Small intestine (tissue), 7 donors: Measurements from ENCODE around the gene TIGD3. TPM values are rescaled to one million over a fixed set of nuclear protein-coding genes. Genes with fewer than 3 reads are reported as not detected.

Experiments
- DNase-seq, 2 donors: peaks; one replicate each; pipeline versions ENCODE4 v3.0.0 to v3.0.0-alpha.2; 2013
- FAIRE-seq: peaks from 2 replicates; lab custom pipeline; 2012; peaks lifted over from hg19 to GRCh38; lab: Jason Lieb, UNC
- H3K27ac ChIP-seq, 3 donors: one replicate each; pipeline ENCODE4 v1.5.1; 2013; ENCODE audit warnings: low read length in 2 of 3, mild to moderate bottlenecking in 2 of 3, control low read depth in 1 of 3, inconsistent platforms in 1 of 3, low read depth in 1 of 3, moderate library complexity in 1 of 3
- H3K27me3 ChIP-seq, 3 donors: one replicate each; pipeline ENCODE4 v1.6.1; 2013; ENCODE audit warnings: low read length in 3 of 3, inconsistent platforms in 1 of 3; ENCODE audit not compliant: control insufficient read depth in 3 of 3, insufficient read depth in 3 of 3
- H3K36me3 ChIP-seq, 3 donors: one replicate each; pipeline ENCODE4 v1.6.1; 2013; ENCODE audit warnings: low read length in 3 of 3, inconsistent platforms in 1 of 3, low read depth in 1 of 3, mild to moderate bottlenecking in 1 of 3, moderate library complexity in 1 of 3; ENCODE audit not compliant: control insufficient read depth in 3 of 3, insufficient read depth in 2 of 3
- H3K4me1 ChIP-seq, 3 donors: one replicate each; pipeline ENCODE4 v1.6.1; 2013; ENCODE audit warnings: low read length in 2 of 3, inconsistent platforms in 1 of 3, low read depth in 1 of 3, mild to moderate bottlenecking in 1 of 3, moderate library complexity in 1 of 3; ENCODE audit not compliant: control insufficient read depth in 3 of 3, insufficient read depth in 2 of 3
- H3K4me3 ChIP-seq, 3 donors: one replicate each; pipeline ENCODE4 v1.5.1; 2013; ENCODE audit warnings: low read length in 3 of 3, control low read depth in 1 of 3, inconsistent platforms in 1 of 3, low read depth in 1 of 3, mild to moderate bottlenecking in 1 of 3, moderate library complexity in 1 of 3
- H3K9me3 ChIP-seq, 2 donors: one replicate each; pipeline ENCODE4 v1.6.1; 2013; ENCODE audit warnings: low read depth in 1 of 2, low read length in 1 of 2; ENCODE audit not compliant: control insufficient read depth in 2 of 2, insufficient read depth in 1 of 2
- WGBS, 3 donors: extraction: QIAGEN DNeasy Blood & Tissue Kit; methylation state at CpG; one replicate each; pipeline ENCODE4 v1.1.7; 2013; 5-methylcytosine and 5-hydroxymethylcytosine counted together
- polyA plus RNA-seq, 4 donors: library from polyadenylated mRNA; stranded (reverse) in 3 of 4; unstranded in 1 of 4; fragments of 200-250 nt in 3 of 4; fragments of 120-200 nt in 1 of 4; gene quantifications; one replicate each; pipeline versions ENCODE4 v1.2.1 to v1.2.3, GENCODE V29; 2013
- donor health status: healthy with polysubstance abuse.
- donor health status: control.
- donor health status: control.
- donor health status: Bipolar disorder and iron deficiency.
- donor health status: healthy.

The TIGD3 gene
- polyA plus RNA-seq, 4 donors: 2.1 to 9.4 (median 3.8) TPM

DNA sequence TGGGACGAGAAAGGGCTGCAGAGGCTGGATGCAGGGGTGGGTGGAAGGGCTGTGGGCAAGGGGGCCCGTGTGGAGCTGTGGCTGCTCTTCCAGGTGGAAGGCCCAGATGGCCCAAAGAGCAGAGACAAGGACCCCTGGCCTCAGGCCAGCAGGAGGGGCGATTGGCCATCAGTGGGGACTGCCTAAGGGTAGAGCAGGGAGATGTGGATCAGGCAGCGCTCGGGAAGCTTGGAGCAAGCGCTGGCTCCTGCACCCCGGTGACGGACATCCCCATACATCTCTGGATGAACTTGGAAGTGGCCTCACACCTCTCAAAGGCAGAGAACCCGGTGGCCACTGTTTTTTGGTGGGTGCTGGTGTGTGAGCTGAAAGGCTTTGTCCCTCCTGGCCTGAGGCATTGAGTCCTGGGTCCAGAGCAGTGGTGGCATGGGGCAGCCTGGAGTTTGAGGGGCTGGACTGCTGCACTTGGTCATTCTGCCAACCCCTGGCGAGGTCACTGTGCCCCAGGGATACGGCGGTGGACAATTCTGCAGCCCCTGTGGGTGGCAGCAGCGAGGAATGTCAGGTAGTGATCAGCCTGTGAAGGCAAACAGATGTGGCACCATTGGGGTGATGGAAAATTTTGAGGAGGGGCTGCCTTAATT lies 37.8 kb downstream of the TIGD3 start:
- no peak overlapping the region for H3K27ac ChIP-seq
- H3K27me3 ChIP-seq: no peaks in the 10 kb centered on the region
- peaks cover 7 to 26% (median 11%) of the 10 kb centered on the region in 3 donors for H3K4me1 ChIP-seq
- H3K9me3 ChIP-seq: no peaks in the 10 kb centered on the region
- H3K36me3 ChIP-seq: peaks cover 12 to 93% (median 22%) of the 10 kb centered on the region in 3 donors
- H3K4me3 ChIP-seq: no peak overlapping the region
- DNase-seq: no peak
- FAIRE-seq: no peak
- WGBS, 3 donors: 83 to 92% (median 85%) methylated on average over 13 of the region's 13 CpGs

DNA sequence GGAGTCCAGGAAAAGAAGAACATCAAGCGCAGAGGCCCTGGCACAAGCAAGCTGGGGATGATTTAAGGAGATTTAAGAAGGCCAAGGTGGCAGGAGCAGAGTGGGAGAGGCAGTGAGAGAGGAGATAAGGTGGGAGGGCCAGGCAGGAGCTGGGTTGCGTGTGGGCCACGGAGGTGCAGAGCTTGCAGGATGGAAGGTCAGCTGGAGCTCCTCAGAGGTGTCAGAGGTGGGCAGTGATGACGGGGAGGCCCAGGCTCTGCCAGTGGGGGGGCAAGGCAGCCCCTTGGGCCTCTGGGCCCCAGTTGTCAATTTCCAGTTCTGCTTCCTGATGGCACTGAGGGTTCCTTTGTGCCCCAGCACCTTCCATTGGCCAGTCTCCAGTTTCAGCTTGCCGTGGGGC lies 38.3 kb downstream of the TIGD3 start:
- H3K36me3 ChIP-seq: peaks cover 12 to 99% (median 26%) of the 10 kb centered on the region in 3 donors
- no peaks in the 10 kb centered on the region for H3K9me3 ChIP-seq
- WGBS, 3 donors: 90 to 96% (median 94%) methylated on average over 5 of the region's 5 CpGs
- no peak overlapping the region for H3K27ac ChIP-seq
- no peak overlapping the region for H3K4me3 ChIP-seq
- H3K27me3 ChIP-seq: no peaks in the 10 kb centered on the region
- no peak for FAIRE-seq
- no peak for DNase-seq
- H3K4me1 ChIP-seq: peaks cover 7 to 23% (median 11%) of the 10 kb centered on the region in 3 donors

GRCh38 chr11:65393513-65394079 lies 39.0 kb downstream of the TIGD3 start:
- H3K27ac ChIP-seq: no peak overlapping the region
- H3K27me3 ChIP-seq: no peaks in the 10 kb centered on the region
- DNase-seq (no peak), FAIRE-seq (no peak)
- peaks cover 1 to 16% (median 6%) of the 10 kb centered on the region in 3 donors for H3K4me1 ChIP-seq
- peaks cover 15 to 99% (median 26%) of the 10 kb centered on the region in 3 donors for H3K36me3 ChIP-seq
- H3K9me3 ChIP-seq: no peaks in the 10 kb centered on the region
- 88 to 91% (median 91%) methylated on average over 15 to 17 of the region's 17 CpGs for WGBS, 3 donors
- H3K4me3 ChIP-seq: no peak overlapping the region

DNA sequence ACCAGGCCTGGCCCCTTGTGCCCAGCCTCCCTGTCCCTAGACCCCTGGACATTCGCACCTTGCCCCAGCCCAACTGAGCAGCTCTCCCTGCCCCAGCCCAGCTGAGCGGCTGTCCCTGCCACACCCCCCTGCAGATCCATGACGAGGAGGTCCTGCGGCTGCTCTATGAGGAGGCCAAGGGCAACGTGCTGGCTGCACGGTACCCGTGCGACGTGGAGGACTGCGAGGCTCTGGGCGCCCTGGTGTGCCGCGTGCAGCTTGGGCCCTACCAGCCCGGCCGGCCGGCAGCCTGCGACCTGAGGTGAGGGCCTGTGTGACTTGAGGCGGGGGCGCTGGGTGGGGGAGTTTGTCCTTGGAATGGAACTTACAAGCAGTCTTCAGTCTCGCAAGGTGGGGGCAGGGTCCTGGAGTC lies 39.6 kb downstream of the TIGD3 start:
- H3K27me3 ChIP-seq: no peaks in the 10 kb centered on the region
- FAIRE-seq (no peak), DNase-seq (no peak)
- H3K9me3 ChIP-seq: no peaks in the 10 kb centered on the region
- peaks cover 17 to 97% (median 26%) of the 10 kb centered on the region in 3 donors for H3K36me3 ChIP-seq
- H3K4me3 ChIP-seq: no peak overlapping the region
- 94 to 98% (median 95%) methylated on average over 13 to 20 of the region's 20 CpGs for WGBS, 3 donors
- peaks cover 0 to 11% (median 1%) of the 10 kb centered on the region in 3 donors for H3K4me1 ChIP-seq
- no peak overlapping the region for H3K27ac ChIP-seq

- no peaks in the 10 kb centered on the region for H3K27me3 ChIP-seq
- DNase-seq: no peak
- H3K4me3 ChIP-seq: no peak overlapping the region
- H3K9me3 ChIP-seq: no peaks in the 10 kb centered on the region
- peaks cover 0 to 9% (median 0%) of the 10 kb centered on the region in 3 donors for H3K4me1 ChIP-seq
- FAIRE-seq: no peak
- peaks cover 24 to 97% (median 35%) of the 10 kb centered on the region in 3 donors for H3K36me3 ChIP-seq
- 88 to 93% (median 93%) methylated on average over 15 of the region's 15 CpGs for WGBS, 3 donors
- no peak overlapping the region for H3K27ac ChIP-seq
Measured at GRCh38 chr11:65395961-65396530, 41.5 kb downstream of the TIGD3 start.

GRCh38 chr11:65396769-65397745 lies 42.5 kb downstream of the TIGD3 start:
- Histone ChIP-seq H3K4me1 (peaks cover 0 to 17% (median 2%) of the 10 kb centered on the region in 3 donors), H3K27ac (no peak overlapping the region), H3K27me3 (no peaks in the 10 kb centered on the region), H3K36me3 (peaks cover 26 to 89% (median 33%) of the 10 kb centered on the region in 3 donors), H3K4me3 (no peak overlapping the region), H3K9me3 (no peaks in the 10 kb centered on the region)
- FAIRE-seq (no peak), DNase-seq (no peak)
- WGBS, 3 donors: 89 to 91% (median 91%) methylated on average over 38 of the region's 38 CpGs

GRCh38 chr11:65398362-65398910 lies 43.9 kb downstream of the TIGD3 start:
- DNase-seq: no peak
- Histone ChIP-seq H3K27ac (no peak overlapping the region), H3K4me1 (peaks cover 0 to 22% (median 2%) of the 10 kb centered on the region in 3 donors), H3K36me3 (peaks cover 26 to 83% (median 33%) of the 10 kb centered on the region in 3 donors), H3K27me3 (no peaks in the 10 kb centered on the region), H3K4me3 (no peak overlapping the region), H3K9me3 (no peaks in the 10 kb centered on the region)
- 86 to 91% (median 90%) methylated on average over 16 of the region's 16 CpGs for WGBS, 3 donors
- FAIRE-seq: no peak
